Measurements from ENCODE around the gene MAPK1IP1L.

The MAPK1IP1L gene

DNA sequence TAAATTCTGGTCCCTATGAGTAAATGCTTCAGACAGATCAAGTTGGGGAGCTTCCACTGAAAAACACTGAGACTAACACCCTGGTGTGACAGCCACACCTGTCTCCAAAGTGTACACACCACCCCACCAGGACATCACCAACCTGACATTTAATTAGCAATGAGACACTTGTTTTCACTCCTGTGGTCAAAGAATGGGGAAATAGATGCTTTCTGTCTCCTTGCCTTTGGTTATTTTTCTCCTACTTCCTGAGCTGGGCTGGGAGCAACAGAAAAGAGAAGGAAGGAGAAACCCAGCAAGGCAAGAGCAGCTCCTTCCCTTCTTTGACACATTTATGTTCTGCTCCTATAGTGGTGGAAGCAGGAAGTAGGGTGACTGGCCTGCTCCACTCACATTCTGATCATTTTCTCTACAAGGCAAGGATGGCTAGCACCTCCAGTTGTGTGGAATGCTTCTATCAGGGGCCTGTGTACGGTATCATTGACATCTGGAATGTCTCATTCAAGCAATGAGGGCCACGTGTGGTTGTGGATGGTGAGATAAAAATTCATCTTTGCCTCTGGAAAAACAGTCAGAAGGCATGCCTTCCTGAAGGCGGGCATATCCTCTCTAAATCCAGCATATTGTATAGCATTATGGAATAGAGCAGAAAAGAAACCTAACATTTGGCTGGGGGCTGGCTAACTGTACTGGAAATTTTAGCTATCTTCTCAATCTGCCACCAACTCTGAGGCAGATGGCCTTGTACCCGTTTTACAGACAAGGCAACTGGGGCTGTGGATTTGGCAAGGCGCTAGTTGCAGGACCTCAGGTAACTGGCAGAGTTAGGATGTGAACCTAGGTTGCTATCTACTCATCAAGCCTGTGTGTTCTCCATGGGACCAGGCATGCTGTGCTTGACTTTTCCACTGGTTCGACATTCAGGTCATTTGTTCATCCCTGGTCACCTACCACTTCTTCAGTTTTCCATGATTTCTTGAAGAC is 52.8 kb downstream of the MAPK1IP1L start:
- no peaks in the 10 kb centered on the region for H3K27me3 ChIP-seq (ENCODE audit: control insufficient read depth, insufficient read depth, low read length)
- H3K9ac ChIP-seq (ENCODE audit: low read length): no peak overlapping the region
- peak overlapping the region; percentile 17 for H3K4me3 ChIP-seq (ENCODE audit: low read length)
- H3K36me3 ChIP-seq (ENCODE audit: control insufficient read depth, insufficient read depth, low read length): no peaks in the 10 kb centered on the region
- peaks cover 33% of the 10 kb centered on the region for H3K4me1 ChIP-seq (ENCODE audit: control insufficient read depth, insufficient read depth, low read length)
- H3K27ac ChIP-seq (ENCODE audit: low read depth, low read length): peak overlapping the region; percentile 80

DNA sequence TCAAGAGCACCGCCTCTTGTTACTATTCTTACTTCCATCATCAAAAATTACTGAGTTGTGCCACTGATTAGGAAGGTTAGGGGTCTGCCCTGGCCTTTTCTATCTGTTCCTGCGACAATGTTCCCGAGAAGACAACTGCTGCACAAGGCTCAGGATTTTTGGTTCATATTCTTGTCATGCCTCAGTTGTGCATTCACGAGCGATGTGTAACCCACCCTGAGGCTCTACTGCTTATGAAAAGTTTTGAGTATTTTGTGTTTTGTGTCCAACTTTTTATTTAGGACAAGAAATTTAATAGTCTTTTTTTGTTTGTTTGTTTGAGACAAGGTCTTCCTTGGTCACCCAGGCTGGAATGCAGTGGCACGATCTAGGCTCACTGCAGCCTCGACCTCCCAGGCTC is 54.5 kb downstream of the MAPK1IP1L start:
- Histone ChIP-seq H3K4me1 (ENCODE audit: control insufficient read depth, insufficient read depth, low read length) (peaks cover 33% of the 10 kb centered on the region), H3K36me3 (ENCODE audit: control insufficient read depth, insufficient read depth, low read length) (no peaks in the 10 kb centered on the region), H3K4me3 (ENCODE audit: low read length) (no peak overlapping the region), H3K27me3 (ENCODE audit: control insufficient read depth, insufficient read depth, low read length) (no peaks in the 10 kb centered on the region), H3K27ac (ENCODE audit: low read depth, low read length) (no peak overlapping the region), H3K9ac (ENCODE audit: low read length) (no peak overlapping the region)

GRCh38 chr14:55107766-55108554 is 56.5 kb downstream of the MAPK1IP1L start:
- peaks cover 25% of the 10 kb centered on the region for H3K4me1 ChIP-seq (ENCODE audit: control insufficient read depth, insufficient read depth, low read length)

DNA sequence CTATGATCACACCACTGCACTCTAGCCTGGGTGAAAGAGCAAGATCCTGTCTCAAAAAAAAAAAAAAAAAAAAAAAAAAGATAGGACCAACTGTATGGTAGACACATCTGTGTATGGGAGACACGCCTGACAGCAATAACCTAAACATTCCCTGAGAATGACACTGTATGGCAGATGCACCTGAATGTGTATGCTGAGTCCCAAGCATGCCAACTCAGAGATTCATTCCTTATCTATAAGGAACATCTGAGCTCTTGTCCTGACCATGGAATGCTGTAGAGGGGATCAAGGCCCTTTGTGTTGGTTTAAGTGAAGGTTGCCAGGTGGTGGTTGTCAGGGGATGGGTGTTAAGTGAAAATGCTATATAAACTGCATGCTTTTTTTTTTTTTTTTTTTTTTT is 58.4 kb downstream of the MAPK1IP1L start:
- H3K4me3 ChIP-seq (ENCODE audit: low read length): no peak overlapping the region
- no peak overlapping the region for H3K9ac ChIP-seq (ENCODE audit: low read length)
- H3K27me3 ChIP-seq (ENCODE audit: control insufficient read depth, insufficient read depth, low read length): no peaks in the 10 kb centered on the region
- H3K36me3 ChIP-seq (ENCODE audit: control insufficient read depth, insufficient read depth, low read length): no peaks in the 10 kb centered on the region
- H3K27ac ChIP-seq (ENCODE audit: low read depth, low read length): no peak overlapping the region
- H3K4me1 ChIP-seq (ENCODE audit: control insufficient read depth, insufficient read depth, low read length): peaks cover 12% of the 10 kb centered on the region

More at GRCh38 chr14:55107766-55108554, 56.5 kb downstream of the MAPK1IP1L start:
- Histone ChIP-seq H3K36me3 (ENCODE audit: control insufficient read depth, insufficient read depth, low read length) (no peaks in the 10 kb centered on the region), H3K9ac (ENCODE audit: low read length) (no peak overlapping the region), H3K27ac (ENCODE audit: low read depth, low read length) (peak overlapping the region; percentile 90), H3K4me3 (ENCODE audit: low read length) (no peak overlapping the region), H3K27me3 (ENCODE audit: control insufficient read depth, insufficient read depth, low read length) (no peaks in the 10 kb centered on the region)

- no peaks in the 10 kb centered on the region for H3K27me3 ChIP-seq (ENCODE audit: control insufficient read depth, insufficient read depth, low read length)
- peaks cover 12% of the 10 kb centered on the region for H3K4me1 ChIP-seq (ENCODE audit: control insufficient read depth, insufficient read depth, low read length)
- H3K4me3 ChIP-seq (ENCODE audit: low read length): no peak overlapping the region
- H3K9ac ChIP-seq (ENCODE audit: low read length): no peak overlapping the region
- no peak overlapping the region for H3K27ac ChIP-seq (ENCODE audit: low read depth, low read length)
- no peaks in the 10 kb centered on the region for H3K36me3 ChIP-seq (ENCODE audit: control insufficient read depth, insufficient read depth, low read length)
These were observed 59.8 kb downstream of the MAPK1IP1L start for GRCh38 chr14:55111122-55111708.

GRCh38 chr14:55114720-55115119 is 63.3 kb downstream of the MAPK1IP1L start:
- no peaks in the 10 kb centered on the region for H3K4me1 ChIP-seq (ENCODE audit: control insufficient read depth, insufficient read depth, low read length)

GRCh38 chr14:55115460-55115859 is 64.0 kb downstream of the MAPK1IP1L start:
- H3K4me1 ChIP-seq (ENCODE audit: control insufficient read depth, insufficient read depth, low read length): no peaks in the 10 kb centered on the region
- H3K27me3 ChIP-seq (ENCODE audit: control insufficient read depth, insufficient read depth, low read length): no peaks in the 10 kb centered on the region

More at GRCh38 chr14:55114720-55115119, 63.3 kb downstream of the MAPK1IP1L start:
- H3K4me3 ChIP-seq (ENCODE audit: low read length): no peak overlapping the region
- H3K36me3 ChIP-seq (ENCODE audit: control insufficient read depth, insufficient read depth, low read length): no peaks in the 10 kb centered on the region
- no peak overlapping the region for H3K27ac ChIP-seq (ENCODE audit: low read depth, low read length)
- H3K9ac ChIP-seq (ENCODE audit: low read length): no peak overlapping the region
- no peaks in the 10 kb centered on the region for H3K27me3 ChIP-seq (ENCODE audit: control insufficient read depth, insufficient read depth, low read length)

DNA sequence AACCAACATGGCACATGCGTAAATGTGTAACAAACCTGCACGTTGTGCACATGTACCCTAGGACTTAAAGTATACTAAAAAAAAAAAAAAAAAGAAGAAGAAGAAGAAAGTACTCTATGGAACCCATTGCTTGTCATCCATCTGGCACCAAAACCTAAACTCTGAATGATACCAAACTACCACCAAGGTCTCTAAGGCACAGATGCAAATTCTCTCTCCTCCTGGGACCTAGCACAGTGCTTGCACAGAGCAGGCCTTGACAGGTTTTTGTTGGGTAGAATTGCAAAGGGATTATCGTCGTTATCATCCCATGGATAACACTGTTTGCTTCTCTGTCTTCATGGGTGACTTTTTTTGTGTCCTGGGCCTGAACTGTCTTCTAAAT is 64.4 kb downstream of the MAPK1IP1L start:
- Histone ChIP-seq H3K4me1 (ENCODE audit: control insufficient read depth, insufficient read depth, low read length) (no peaks in the 10 kb centered on the region), H3K36me3 (ENCODE audit: control insufficient read depth, insufficient read depth, low read length) (no peaks in the 10 kb centered on the region), H3K9ac (ENCODE audit: low read length) (no peak overlapping the region), H3K4me3 (ENCODE audit: low read length) (no peak overlapping the region), H3K27me3 (ENCODE audit: control insufficient read depth, insufficient read depth, low read length) (no peaks in the 10 kb centered on the region), H3K27ac (ENCODE audit: low read depth, low read length) (no peak overlapping the region)

More at GRCh38 chr14:55115460-55115859, 64.0 kb downstream of the MAPK1IP1L start:
- Histone ChIP-seq H3K4me3 (ENCODE audit: low read length) (no peak overlapping the region), H3K9ac (ENCODE audit: low read length) (no peak overlapping the region), H3K27ac (ENCODE audit: low read depth, low read length) (no peak overlapping the region), H3K36me3 (ENCODE audit: control insufficient read depth, insufficient read depth, low read length) (no peaks in the 10 kb centered on the region)

- Histone ChIP-seq H3K4me3 (ENCODE audit: low read length) (peak overlapping the region; percentile 27), H3K9ac (ENCODE audit: low read length) (no peak overlapping the region), H3K4me1 (ENCODE audit: control insufficient read depth, insufficient read depth, low read length) (no peaks in the 10 kb centered on the region), H3K27ac (ENCODE audit: low read depth, low read length) (no peak overlapping the region), H3K27me3 (ENCODE audit: control insufficient read depth, insufficient read depth, low read length) (no peaks in the 10 kb centered on the region), H3K36me3 (ENCODE audit: control insufficient read depth, insufficient read depth, low read length) (no peaks in the 10 kb centered on the region)
These were observed 65.0 kb downstream of the MAPK1IP1L start for GRCh38 chr14:55116246-55117030.

- Histone ChIP-seq H3K27me3 (ENCODE audit: control insufficient read depth, insufficient read depth, low read length) (no peaks in the 10 kb centered on the region), H3K36me3 (ENCODE audit: control insufficient read depth, insufficient read depth, low read length) (no peaks in the 10 kb centered on the region), H3K27ac (ENCODE audit: low read depth, low read length) (no peak overlapping the region), H3K4me1 (ENCODE audit: control insufficient read depth, insufficient read depth, low read length) (peaks cover 2% of the 10 kb centered on the region), H3K4me3 (ENCODE audit: low read length) (no peak overlapping the region), H3K9ac (ENCODE audit: low read length) (no peak overlapping the region)
These were observed 66.5 kb downstream of the MAPK1IP1L start for GRCh38 chr14:55117803-55118441.

- Histone ChIP-seq H3K27ac (ENCODE audit: low read depth, low read length) (no peak overlapping the region), H3K4me3 (ENCODE audit: low read length) (no peak overlapping the region), H3K36me3 (ENCODE audit: control insufficient read depth, insufficient read depth, low read length) (no peaks in the 10 kb centered on the region), H3K4me1 (ENCODE audit: control insufficient read depth, insufficient read depth, low read length) (peaks cover 2% of the 10 kb centered on the region), H3K27me3 (ENCODE audit: control insufficient read depth, insufficient read depth, low read length) (no peaks in the 10 kb centered on the region), H3K9ac (ENCODE audit: low read length) (no peak overlapping the region)
These were observed 67.3 kb downstream of the MAPK1IP1L start for GRCh38 chr14:55118761-55119160.

Measured in rectal smooth muscle tissue (tissue), 1 donor.